NT2/D1 (cell line): ENCODE measurements around the gene ZFC3H1.
A peak's percentile ranks its signal among the peaks of the same experiment; 100 is the strongest.

Experiments used
- DNase-seq: peaks from one replicate; pipeline ENCODE4 v3.0.0-alpha.2; 2011; ENCODE audit warnings: low read depth, low spot score
- H3K27me3 ChIP-seq: 2 replicates; pipeline ENCODE4 v1.6.0; 2011; ENCODE audit warnings: mild to moderate bottlenecking; ENCODE audit not compliant: insufficient read length, insufficient read depth
- H3K36me3 ChIP-seq: 2 replicates; pipeline ENCODE4 v1.6.1; 2011; ENCODE audit warnings: mild to moderate bottlenecking, low read length, mixed read lengths; ENCODE audit not compliant: insufficient read depth, insufficient read length
- H3K4me1 ChIP-seq: 2 replicates; pipeline ENCODE4 v1.5.1; 2011; ENCODE audit not compliant: insufficient read depth, insufficient read length
- H3K4me3 ChIP-seq: 2 replicates; pipeline ENCODE4 v1.5.1; 2011; ENCODE audit warnings: low read depth; ENCODE audit not compliant: insufficient read length
- H3K9ac ChIP-seq: 2 replicates; pipeline ENCODE4 v1.6.0; 2011; ENCODE audit warnings: low read depth; ENCODE audit not compliant: insufficient read length
- H3K9me3 ChIP-seq: 2 replicates; pipeline ENCODE4 v1.5.1; 2011; ENCODE audit warnings: mild to moderate bottlenecking, low read length; ENCODE audit not compliant: insufficient read depth
- SUZ12 ChIP-seq: IDR thresholded peaks from 2 replicates; pipeline ENCODE4 v1.6.1; 2011; ENCODE audit not compliant: insufficient read length, insufficient read depth; ENCODE audit errors: extremely low read depth
- YY1 ChIP-seq: IDR thresholded peaks from 2 replicates; pipeline ENCODE4 v1.6.1; 2011; ENCODE audit not compliant: insufficient read length, insufficient read depth
- ZNF274 ChIP-seq: IDR thresholded peaks from 2 replicates; pipeline ENCODE4 v1.6.1; 2011; ENCODE audit warnings: mild to moderate bottlenecking, low read depth, low read length

The ZFC3H1 gene

GRCh38 chr12:71671311-71671710, 7.7 kb upstream of the ZFC3H1 start:
- TF ChIP-seq SUZ12, result no peak
- no peak for TF ChIP-seq ZNF274
- no peak for TF ChIP-seq YY1
- H3K9ac ChIP-seq, result no peak overlapping the region
- no peak overlapping the region for H3K4me3 ChIP-seq
- no peaks in the 10 kb centered on the region for H3K27me3 ChIP-seq
- no peak for DNase-seq
- H3K4me1 ChIP-seq, result no peaks in the 10 kb centered on the region
- H3K36me3 ChIP-seq, result peaks cover 4% of the 10 kb centered on the region
- H3K9me3 ChIP-seq, result no peaks in the 10 kb centered on the region

DNA sequence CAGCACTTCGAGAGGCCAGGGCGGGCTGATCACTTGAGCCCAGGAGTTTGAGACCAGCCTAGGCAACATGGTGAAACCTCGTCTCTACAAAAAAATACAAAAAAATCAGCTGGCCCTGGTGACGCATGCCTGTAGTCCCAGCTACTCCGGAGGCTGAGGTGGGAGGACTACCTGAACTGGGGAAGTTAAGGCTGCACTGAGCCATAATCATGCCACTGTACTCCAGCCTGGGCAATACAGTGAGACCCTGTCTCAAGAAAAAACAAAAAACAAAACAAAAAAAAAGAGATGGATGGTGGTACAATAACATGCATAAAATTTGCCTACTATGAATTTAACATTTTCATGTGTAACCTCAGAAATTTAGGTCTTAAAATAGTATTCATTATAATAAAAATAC, 2.6 kb upstream of the ZFC3H1 start:
- Histone ChIP-seq H3K9me3 (no peaks in the 10 kb centered on the region), H3K4me1 (no peaks in the 10 kb centered on the region), H3K4me3 (no peak overlapping the region), H3K9ac (no peak overlapping the region), H3K27me3 (no peaks in the 10 kb centered on the region), H3K36me3 (peaks cover 18% of the 10 kb centered on the region)
- TF ChIP-seq YY1 (no peak), SUZ12 (no peak), ZNF274 (no peak)
- no peak for DNase-seq

DNA sequence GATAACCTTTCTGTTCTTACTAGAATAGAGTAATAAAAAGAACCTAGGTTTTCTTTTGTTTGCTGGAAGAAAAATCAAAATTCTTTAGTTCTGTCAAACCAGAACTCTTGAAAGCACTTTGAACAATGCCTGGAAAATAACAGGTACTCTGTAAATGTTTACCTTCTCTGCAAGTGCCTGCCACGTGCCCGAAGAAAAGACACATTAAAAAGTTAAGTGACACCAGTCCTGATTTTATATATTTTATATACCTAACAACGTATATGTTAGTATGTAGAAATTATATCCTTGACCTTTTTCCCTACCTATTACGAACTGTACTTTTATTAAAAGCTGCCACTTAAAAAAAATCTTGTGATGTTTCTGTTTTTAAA, 1.4 kb upstream of the ZFC3H1 start:
- peak overlapping the region; percentile 89 for H3K9ac ChIP-seq
- TF ChIP-seq SUZ12, result no peak
- no peak for TF ChIP-seq ZNF274
- no peak for TF ChIP-seq YY1
- DNase-seq, result no peak
- H3K9me3 ChIP-seq, result no peaks in the 10 kb centered on the region
- H3K36me3 ChIP-seq, result peaks cover 25% of the 10 kb centered on the region
- H3K4me3 ChIP-seq, result peak overlapping the region; percentile 83
- no peaks in the 10 kb centered on the region for H3K27me3 ChIP-seq
- no peaks in the 10 kb centered on the region for H3K4me1 ChIP-seq

DNA sequence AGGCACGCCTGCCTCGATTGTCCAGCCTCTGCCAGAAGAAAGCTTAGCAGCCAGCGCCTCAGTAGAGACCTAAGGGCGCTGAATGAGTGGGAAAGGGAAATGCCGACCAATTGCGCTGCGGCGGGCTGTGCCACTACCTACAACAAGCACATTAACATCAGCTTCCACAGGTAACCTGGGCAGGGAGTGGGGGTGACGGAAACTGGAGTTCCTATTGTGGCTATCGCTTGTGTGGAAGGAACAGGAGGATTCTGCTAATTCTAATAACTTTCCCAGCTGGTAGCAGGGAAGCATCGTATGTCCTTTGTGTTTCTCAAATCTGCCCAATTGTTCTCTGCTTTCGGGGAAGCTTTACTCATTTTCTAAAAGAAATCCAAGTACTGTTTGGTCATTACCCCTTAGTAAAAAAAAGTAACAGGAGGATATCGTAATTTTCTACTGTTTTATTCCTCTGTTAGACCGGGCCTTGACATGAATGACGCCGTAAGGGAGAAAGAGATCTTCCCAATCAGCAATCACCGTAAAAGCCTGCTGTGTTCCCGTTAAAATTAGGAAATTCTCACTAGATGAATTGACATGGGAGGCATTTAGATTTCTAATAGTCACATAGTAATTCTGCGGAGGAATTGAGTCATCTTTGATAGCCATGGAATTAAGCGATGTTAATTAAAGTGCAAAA, 902 bp upstream of the ZFC3H1 start:
- Histone ChIP-seq H3K36me3 (peaks cover 31% of the 10 kb centered on the region), H3K27me3 (no peaks in the 10 kb centered on the region), H3K4me1 (no peaks in the 10 kb centered on the region), H3K4me3 (peak overlapping the region; percentile 83), H3K9me3 (no peaks in the 10 kb centered on the region), H3K9ac (peak overlapping the region; percentile 89)
- no peak for DNase-seq
- TF ChIP-seq SUZ12 (no peak), ZNF274 (no peak), YY1 (no peak)

- no peaks in the 10 kb centered on the region for H3K27me3 ChIP-seq
- H3K9ac ChIP-seq, result peak overlapping the region; percentile 96
- H3K36me3 ChIP-seq, result peaks cover 43% of the 10 kb centered on the region
- TF ChIP-seq ZNF274, result no peak
- no peaks in the 10 kb centered on the region for H3K9me3 ChIP-seq
- no peak for DNase-seq
- H3K4me3 ChIP-seq, result peak overlapping the region; percentile 83
- no peaks in the 10 kb centered on the region for H3K4me1 ChIP-seq
These were observed 643 bp downstream of the ZFC3H1 start for GRCh38 chr12:71662849-71663560.

DNA sequence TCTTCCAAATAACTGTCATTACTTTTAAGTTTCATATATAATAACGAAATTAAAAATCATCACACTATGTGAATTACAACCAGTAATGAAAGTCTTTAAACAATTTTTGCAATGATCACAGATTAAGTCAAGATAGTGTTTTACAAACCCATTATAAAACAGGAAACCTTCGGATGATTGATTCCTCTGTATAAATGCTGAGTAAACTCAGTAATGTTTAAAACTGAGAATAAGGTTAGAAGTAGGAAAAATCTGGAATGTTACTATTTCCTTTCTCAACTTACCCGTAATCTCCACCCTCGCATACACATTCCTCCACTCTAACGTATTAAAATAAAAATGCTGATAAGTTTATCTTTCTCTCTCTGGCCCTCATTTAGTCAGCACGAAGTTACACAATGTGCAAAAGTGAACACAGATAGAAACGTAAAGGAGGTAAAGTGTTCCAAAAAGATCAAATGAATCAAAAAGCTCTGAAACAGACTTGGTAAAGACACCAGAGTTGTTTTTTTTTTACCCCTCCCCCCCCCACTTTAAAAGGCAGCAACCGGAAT, 1.6 kb downstream of the ZFC3H1 start:
- peaks cover 51% of the 10 kb centered on the region for H3K36me3 ChIP-seq
- H3K4me1 ChIP-seq, result no peaks in the 10 kb centered on the region
- peak overlapping the region; percentile 83 for H3K4me3 ChIP-seq
- no peaks in the 10 kb centered on the region for H3K27me3 ChIP-seq
- DNase-seq, result no peak
- no peaks in the 10 kb centered on the region for H3K9me3 ChIP-seq
- H3K9ac ChIP-seq, result peak overlapping the region; percentile 96
- TF ChIP-seq ZNF274, result no peak
- TF ChIP-seq SUZ12, result no peak
- no peak for TF ChIP-seq YY1

DNA sequence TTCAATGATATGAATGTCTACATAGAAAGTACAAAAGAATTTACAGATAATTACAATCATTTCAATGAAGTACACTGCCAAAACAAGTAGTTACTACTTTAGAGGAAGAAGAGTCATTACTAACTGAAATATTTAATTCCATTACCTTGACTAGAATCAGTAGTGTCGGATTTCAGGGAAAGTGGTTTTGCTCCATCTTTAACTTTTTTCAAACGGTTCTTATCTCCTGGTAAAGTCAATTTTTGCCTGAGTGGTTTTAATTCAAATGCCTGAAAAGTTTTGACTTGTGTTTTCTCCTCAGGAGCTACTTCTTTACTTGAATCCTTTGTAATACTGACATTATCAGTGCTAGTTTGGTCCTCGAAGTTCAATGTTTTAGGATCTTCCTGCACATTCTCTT, 6.9 kb downstream of the ZFC3H1 start:
- no peak for TF ChIP-seq SUZ12
- no peak for DNase-seq
- Histone ChIP-seq H3K4me3 (no peak overlapping the region), H3K9ac (no peak overlapping the region), H3K9me3 (peaks cover 16% of the 10 kb centered on the region), H3K36me3 (peaks cover 89% of the 10 kb centered on the region), H3K27me3 (no peaks in the 10 kb centered on the region), H3K4me1 (no peaks in the 10 kb centered on the region)
